ENCODE results near the gene PHF20. TPM values are rescaled to one million over a fixed set of nuclear protein-coding genes. Genes with fewer than 3 reads are reported as not detected.
"Not testable (repeated sequence)": the region's sequence is repeated elsewhere in the genome, so short reads cannot be mapped to it uniquely, and the experiment has no call there.

Gene PHF20
- total RNA-seq, 1 donor, result 34.5 TPM

DNA sequence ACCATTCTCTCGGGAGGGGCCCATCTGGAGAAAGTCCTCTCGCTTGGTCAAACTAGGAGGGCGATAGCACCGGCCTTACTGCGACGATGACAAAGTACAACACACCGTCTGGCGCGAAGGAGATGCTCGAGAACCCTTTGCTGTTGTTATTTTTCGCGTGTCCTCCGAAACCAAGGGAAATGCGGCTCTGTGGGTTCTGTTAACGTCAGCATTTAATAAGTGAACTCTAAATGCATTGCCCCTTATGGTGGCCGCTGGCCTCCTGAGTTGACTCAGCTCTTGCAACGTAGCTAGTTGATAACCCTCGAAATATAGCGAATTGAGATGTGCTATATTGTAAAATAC is 183.1 kb downstream of the PHF20 start:
- TF ChIP-seq, protein P1, sequence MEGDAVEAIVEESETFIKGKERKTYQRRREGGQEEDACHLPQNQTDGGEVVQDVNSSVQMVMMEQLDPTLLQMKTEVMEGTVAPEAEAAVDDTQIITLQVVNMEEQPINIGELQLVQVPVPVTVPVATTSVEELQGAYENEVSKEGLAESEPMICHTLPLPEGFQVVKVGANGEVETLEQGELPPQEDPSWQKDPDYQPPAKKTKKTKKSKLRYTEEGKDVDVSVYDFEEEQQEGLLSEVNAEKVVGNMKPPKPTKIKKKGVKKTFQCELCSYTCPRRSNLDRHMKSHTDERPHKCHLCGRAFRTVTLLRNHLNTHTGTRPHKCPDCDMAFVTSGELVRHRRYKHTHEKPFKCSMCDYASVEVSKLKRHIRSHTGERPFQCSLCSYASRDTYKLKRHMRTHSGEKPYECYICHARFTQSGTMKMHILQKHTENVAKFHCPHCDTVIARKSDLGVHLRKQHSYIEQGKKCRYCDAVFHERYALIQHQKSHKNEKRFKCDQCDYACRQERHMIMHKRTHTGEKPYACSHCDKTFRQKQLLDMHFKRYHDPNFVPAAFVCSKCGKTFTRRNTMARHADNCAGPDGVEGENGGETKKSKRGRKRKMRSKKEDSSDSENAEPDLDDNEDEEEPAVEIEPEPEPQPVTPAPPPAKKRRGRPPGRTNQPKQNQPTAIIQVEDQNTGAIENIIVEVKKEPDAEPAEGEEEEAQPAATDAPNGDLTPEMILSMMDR (IDR thresholded peaks at IDR 0.05; ENCODE audit: insufficient read depth, low read depth, low read length), result no peak
- peak; percentile 60 for DNase-seq (ENCODE audit: low read depth)
- peak overlapping the region; percentile 95 for H3K4me3 ChIP-seq (ENCODE audit: low read depth, low read length)

- TF ChIP-seq, protein P1 (IDR thresholded peaks at IDR 0.05; ENCODE audit: insufficient read depth, low read depth, low read length), result no peak
- no peak overlapping the region for H3K4me3 ChIP-seq (ENCODE audit: low read depth, low read length)
- no peak for DNase-seq (ENCODE audit: low read depth)
Observed at GRCh38 chr20:35956616-35957015, 184.8 kb downstream of the PHF20 start.

GRCh38 chr20:35959291-35959690 is 187.5 kb downstream of the PHF20 start:
- not testable (repeated sequence) for DNase-seq (ENCODE audit: low read depth); H3K4me3 ChIP-seq (ENCODE audit: low read depth, low read length)

- TF ChIP-seq, protein P1 (IDR thresholded peaks at IDR 0.05; ENCODE audit: insufficient read depth, low read depth, low read length), result no peak
- no peak overlapping the region for H3K4me3 ChIP-seq (ENCODE audit: low read depth, low read length)
- no peak for DNase-seq (ENCODE audit: low read depth)
Observed at GRCh38 chr20:35963878-35964277, 192.1 kb downstream of the PHF20 start.

DNA sequence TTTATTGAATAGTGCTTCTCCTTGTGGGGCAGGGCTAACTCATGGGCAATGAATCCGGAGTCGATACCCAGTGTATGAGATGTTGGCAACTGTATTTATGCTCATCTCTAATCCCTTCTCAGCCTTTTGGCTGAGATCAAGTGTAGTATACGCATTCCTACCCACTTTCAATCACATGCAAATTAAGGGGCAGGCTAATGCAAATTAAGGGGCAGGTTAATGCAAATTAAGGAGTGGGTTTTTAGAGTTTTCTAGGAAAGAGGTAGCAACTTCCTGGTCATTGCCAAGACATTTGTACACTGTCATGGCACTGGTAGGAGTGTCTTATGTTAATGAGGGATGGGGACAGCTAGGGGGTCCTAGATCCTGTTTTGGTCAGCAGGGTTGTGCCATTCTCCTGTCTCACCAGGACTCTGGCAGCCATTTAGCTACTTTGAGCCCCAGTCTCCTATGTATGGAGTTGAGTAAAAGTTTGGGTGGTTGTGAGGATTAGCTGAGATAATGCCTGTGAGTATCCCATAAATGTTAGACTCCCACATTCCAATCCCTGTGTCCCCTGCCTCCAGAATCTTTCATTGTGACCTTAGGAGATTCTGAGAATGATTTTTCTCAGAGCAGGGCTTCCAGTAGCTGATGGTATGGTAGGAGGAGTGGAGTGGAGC is 196.3 kb downstream of the PHF20 start, which contains the start of gene CNBD2:
TSS of gene CNBD2 (plus strand) at position 612 of the 662 bp plus-strand sequence. CDS start 173 bp downstream, outside the sequence.
- DNase-seq (ENCODE audit: low read depth), result no peak
- TF ChIP-seq, protein P1 (IDR thresholded peaks at IDR 0.05; ENCODE audit: insufficient read depth, low read depth, low read length), result no peak
- H3K4me3 ChIP-seq (ENCODE audit: low read depth, low read length), result no peak within 1 kb of the TSS

GRCh38 chr20:35968930-35969329 is 197.1 kb downstream of the PHF20 start:
- DNase-seq (ENCODE audit: low read depth), result no peak
- H3K4me3 ChIP-seq (ENCODE audit: low read depth, low read length), result no peak overlapping the region
- TF ChIP-seq, protein P1 (IDR thresholded peaks at IDR 0.05; ENCODE audit: insufficient read depth, low read depth, low read length), result no peak

- DNase-seq (ENCODE audit: low read depth), result no peak
- TF ChIP-seq, protein P1 (IDR thresholded peaks at IDR 0.05; ENCODE audit: insufficient read depth, low read depth, low read length), result no peak
- H3K4me3 ChIP-seq (ENCODE audit: low read depth, low read length), result no peak overlapping the region
Observed at GRCh38 chr20:35971981-35972380, 200.2 kb downstream of the PHF20 start.

Measured in fibroblast of villous mesenchyme (primary cell).